Astrocyte of the cerebellum (primary cell): ENCODE data around the gene ACACA.

Experiments
- DNase-seq: peaks from one replicate; pipeline ENCODE4 v3.0.0-alpha.2; 2011; ENCODE audit warnings: low read depth
- H3K4me3 ChIP-seq: 2 replicates; pipeline ENCODE4 v1.5.1; 2011; ENCODE audit warnings: mild to moderate bottlenecking, low read depth, low read length, moderate library complexity
- CTCF ChIP-seq: IDR thresholded peaks from 2 replicates; pipeline ENCODE4 v1.5.1; 2012; ENCODE audit warnings: low read length, low read depth, moderate library complexity, mild to moderate bottlenecking; ENCODE audit errors: missing control alignments
- in situ Hi-C: cut with HindIII; loops from 2 replicates; pipeline ENCODE4 v1.10.0; 2017; ENCODE audit warnings: low sequenced_read_pairs

The ACACA gene

GRCh38 chr17:37137070-37137610 is 269.5 kb downstream of the ACACA start:
- no peak overlapping the region for H3K4me3 ChIP-seq
- DNase-seq, result no peak
- in situ Hi-C loops, result no loop called here
- TF ChIP-seq CTCF, result no peak

- TF ChIP-seq CTCF, result no peak
- H3K4me3 ChIP-seq, result no peak overlapping the region
- in situ Hi-C loops, result no loop called here
- no peak for DNase-seq
Observed at GRCh38 chr17:37135576-37135975, 271.1 kb downstream of the ACACA start.

- no peak overlapping the region for H3K4me3 ChIP-seq
- DNase-seq, result no peak
- TF ChIP-seq CTCF, result no peak
- in situ Hi-C loops, result no loop called here
Observed at GRCh38 chr17:37134050-37134449, 272.6 kb downstream of the ACACA start.

GRCh38 chr17:37133136-37133535 is 273.5 kb downstream of the ACACA start:
- DNase-seq, result no peak
- in situ Hi-C loops, result no loop called here
- no peak for TF ChIP-seq CTCF
- H3K4me3 ChIP-seq, result no peak overlapping the region

- H3K4me3 ChIP-seq, result no peak overlapping the region
- in situ Hi-C loops, result no loop called here
- TF ChIP-seq CTCF, result no peak
- no peak for DNase-seq
Observed at GRCh38 chr17:37131669-37132611, 274.7 kb downstream of the ACACA start.

- no peak for DNase-seq
- in situ Hi-C loops, result no loop called here
- no peak for TF ChIP-seq CTCF
- no peak overlapping the region for H3K4me3 ChIP-seq
Observed at GRCh38 chr17:37130984-37131446, 275.6 kb downstream of the ACACA start.
